ENCODE data around the gene ZNF502.

Gene ZNF502

GRCh38 chr3:44764248-44764647, 51.8 kb downstream of the ZNF502 start:
- TF ChIP-seq, protein P1, sequence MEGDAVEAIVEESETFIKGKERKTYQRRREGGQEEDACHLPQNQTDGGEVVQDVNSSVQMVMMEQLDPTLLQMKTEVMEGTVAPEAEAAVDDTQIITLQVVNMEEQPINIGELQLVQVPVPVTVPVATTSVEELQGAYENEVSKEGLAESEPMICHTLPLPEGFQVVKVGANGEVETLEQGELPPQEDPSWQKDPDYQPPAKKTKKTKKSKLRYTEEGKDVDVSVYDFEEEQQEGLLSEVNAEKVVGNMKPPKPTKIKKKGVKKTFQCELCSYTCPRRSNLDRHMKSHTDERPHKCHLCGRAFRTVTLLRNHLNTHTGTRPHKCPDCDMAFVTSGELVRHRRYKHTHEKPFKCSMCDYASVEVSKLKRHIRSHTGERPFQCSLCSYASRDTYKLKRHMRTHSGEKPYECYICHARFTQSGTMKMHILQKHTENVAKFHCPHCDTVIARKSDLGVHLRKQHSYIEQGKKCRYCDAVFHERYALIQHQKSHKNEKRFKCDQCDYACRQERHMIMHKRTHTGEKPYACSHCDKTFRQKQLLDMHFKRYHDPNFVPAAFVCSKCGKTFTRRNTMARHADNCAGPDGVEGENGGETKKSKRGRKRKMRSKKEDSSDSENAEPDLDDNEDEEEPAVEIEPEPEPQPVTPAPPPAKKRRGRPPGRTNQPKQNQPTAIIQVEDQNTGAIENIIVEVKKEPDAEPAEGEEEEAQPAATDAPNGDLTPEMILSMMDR (IDR thresholded peaks at IDR 0.05; ENCODE audit: low read depth, low read length, missing control alignments) = no peak
- DNase-seq (ENCODE audit: low read depth) = no peak
- H3K4me3 ChIP-seq (ENCODE audit: low read depth, low read length) = no peak overlapping the region

DNA sequence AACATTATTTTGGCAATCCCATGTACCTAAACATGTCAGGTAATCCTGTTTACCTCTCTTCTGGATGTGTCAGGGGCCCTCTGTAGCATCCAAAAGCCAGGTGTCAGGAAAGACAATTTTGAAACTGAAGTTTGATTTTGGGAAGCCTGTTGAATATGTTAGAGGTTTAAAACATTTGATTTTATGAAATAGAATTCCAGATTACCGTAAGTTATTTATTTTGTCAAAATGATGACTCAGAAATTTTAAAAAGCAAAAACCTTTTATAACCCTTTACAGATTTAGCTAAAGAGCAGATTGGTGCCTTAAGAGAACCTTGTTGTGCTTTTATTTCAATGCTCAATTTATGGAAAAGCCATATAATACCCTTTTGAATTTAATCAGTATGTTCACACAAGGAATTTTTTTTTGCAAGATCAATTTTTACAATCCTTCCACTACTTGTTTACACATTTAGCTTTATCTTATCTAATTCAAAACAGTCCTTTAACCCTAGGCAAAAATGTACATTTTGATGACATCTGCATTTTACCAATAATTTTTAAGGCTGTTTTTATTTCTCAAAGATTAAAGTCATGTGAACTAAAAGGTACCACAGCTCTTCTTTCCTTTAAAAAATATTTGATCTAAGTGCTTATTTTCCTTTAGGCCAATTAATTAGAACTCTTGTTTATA, 59.1 kb downstream of the ZNF502 start:
- no peak for DNase-seq (ENCODE audit: low read depth)
- H3K4me3 ChIP-seq (ENCODE audit: low read depth, low read length) = no peak overlapping the region
- TF ChIP-seq, protein P1 (IDR thresholded peaks at IDR 0.05; ENCODE audit: low read depth, low read length, missing control alignments) = no peak

DNA sequence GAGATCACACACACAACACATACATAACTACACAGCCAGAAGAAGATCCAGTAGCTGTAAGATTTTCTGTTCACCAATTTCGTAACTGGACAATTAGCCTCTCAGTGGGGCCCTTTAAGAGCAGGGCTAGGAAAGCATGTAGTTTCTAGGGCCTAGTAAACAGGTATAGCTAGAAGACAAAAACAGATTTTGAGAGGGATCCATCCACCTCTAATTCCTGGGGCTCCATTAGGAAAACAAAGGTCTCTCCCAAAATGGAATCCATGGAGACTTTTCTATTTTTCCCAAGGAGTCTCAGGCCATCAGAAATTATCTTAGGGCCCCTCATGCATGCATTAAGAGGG, 59.6 kb downstream of the ZNF502 start:
- TF ChIP-seq, protein P1 (IDR thresholded peaks at IDR 0.05; ENCODE audit: low read depth, low read length, missing control alignments) = no peak
- H3K4me3 ChIP-seq (ENCODE audit: low read depth, low read length) = no peak overlapping the region
- no peak for DNase-seq (ENCODE audit: low read depth)
